H1 (cell line): ENCODE results near the gene GRM8. TPM values are rescaled to one million over a fixed set of nuclear protein-coding genes. Genes with fewer than 3 reads are reported as not detected.

ENCODE experiments used
- polyA plus RNA-seq, 7 experiments: library from polyadenylated mRNA; depleted of rRNA in 3 of 7; stranded (reverse) in 5 of 7; unstranded in 2 of 7; fragments of >200 nt in 5 of 7; fragments of 200-250 nt in 2 of 7; gene quantifications; 1 replicate in 5 of 7; 2 replicates in 1 of 7; 4 replicates in 1 of 7; pipeline versions ENCODE4 v1.2.1 to v1.2.3, GENCODE V29; 2011 to 2013; ENCODE audit warnings: missing spikeins in 2 of 7, mixed read lengths in 2 of 7
- total RNA-seq: library from RNA; stranded (reverse); fragmentation: NEBNext Ultra II Directional; extraction: Animal tissue kit (Norgen Biotek cat#: 25700); gene quantifications from 2 replicates; pipeline ENCODE4 v1.2.1, GENCODE V29; 2021
- TF ChIP-seq, protein P1 (sequence below): fragments of 300-600 bp; sonication (generic); IDR thresholded peaks from 2 replicates; pipeline ENCODE4 v1.7.1; 2012; ENCODE audit warnings: low read length, moderate library complexity, mild to moderate bottlenecking, inconsistent platforms; ENCODE audit not compliant: insufficient replicate concordance

The GRM8 gene
- total and polyA plus RNA-seq, 2 of the 8 experiments (the other 6 are each of a cell fraction or from before 2014, with no cell fraction given): 2.6 to 2.8 TPM

DNA sequence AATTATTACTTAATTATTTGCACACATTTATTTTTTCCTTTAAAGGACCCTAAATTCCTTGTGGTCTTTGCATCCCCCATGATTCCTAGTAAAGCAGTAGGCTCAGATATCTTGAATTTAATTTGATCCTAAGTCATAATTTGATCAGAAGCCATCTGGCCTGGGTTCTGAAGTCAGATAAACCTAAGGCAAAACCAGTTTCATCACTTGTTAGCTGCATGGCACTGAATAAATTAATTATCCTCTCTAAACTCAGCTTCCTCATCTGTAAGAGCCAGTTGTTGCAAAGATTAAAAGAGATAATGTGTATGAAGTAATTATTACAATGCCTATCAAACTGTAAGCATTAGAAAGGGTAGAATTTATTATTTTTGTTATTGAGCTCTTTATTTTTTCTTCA, 293.1 kb downstream of the GRM8 start (continued):
- TF ChIP-seq, protein P1, sequence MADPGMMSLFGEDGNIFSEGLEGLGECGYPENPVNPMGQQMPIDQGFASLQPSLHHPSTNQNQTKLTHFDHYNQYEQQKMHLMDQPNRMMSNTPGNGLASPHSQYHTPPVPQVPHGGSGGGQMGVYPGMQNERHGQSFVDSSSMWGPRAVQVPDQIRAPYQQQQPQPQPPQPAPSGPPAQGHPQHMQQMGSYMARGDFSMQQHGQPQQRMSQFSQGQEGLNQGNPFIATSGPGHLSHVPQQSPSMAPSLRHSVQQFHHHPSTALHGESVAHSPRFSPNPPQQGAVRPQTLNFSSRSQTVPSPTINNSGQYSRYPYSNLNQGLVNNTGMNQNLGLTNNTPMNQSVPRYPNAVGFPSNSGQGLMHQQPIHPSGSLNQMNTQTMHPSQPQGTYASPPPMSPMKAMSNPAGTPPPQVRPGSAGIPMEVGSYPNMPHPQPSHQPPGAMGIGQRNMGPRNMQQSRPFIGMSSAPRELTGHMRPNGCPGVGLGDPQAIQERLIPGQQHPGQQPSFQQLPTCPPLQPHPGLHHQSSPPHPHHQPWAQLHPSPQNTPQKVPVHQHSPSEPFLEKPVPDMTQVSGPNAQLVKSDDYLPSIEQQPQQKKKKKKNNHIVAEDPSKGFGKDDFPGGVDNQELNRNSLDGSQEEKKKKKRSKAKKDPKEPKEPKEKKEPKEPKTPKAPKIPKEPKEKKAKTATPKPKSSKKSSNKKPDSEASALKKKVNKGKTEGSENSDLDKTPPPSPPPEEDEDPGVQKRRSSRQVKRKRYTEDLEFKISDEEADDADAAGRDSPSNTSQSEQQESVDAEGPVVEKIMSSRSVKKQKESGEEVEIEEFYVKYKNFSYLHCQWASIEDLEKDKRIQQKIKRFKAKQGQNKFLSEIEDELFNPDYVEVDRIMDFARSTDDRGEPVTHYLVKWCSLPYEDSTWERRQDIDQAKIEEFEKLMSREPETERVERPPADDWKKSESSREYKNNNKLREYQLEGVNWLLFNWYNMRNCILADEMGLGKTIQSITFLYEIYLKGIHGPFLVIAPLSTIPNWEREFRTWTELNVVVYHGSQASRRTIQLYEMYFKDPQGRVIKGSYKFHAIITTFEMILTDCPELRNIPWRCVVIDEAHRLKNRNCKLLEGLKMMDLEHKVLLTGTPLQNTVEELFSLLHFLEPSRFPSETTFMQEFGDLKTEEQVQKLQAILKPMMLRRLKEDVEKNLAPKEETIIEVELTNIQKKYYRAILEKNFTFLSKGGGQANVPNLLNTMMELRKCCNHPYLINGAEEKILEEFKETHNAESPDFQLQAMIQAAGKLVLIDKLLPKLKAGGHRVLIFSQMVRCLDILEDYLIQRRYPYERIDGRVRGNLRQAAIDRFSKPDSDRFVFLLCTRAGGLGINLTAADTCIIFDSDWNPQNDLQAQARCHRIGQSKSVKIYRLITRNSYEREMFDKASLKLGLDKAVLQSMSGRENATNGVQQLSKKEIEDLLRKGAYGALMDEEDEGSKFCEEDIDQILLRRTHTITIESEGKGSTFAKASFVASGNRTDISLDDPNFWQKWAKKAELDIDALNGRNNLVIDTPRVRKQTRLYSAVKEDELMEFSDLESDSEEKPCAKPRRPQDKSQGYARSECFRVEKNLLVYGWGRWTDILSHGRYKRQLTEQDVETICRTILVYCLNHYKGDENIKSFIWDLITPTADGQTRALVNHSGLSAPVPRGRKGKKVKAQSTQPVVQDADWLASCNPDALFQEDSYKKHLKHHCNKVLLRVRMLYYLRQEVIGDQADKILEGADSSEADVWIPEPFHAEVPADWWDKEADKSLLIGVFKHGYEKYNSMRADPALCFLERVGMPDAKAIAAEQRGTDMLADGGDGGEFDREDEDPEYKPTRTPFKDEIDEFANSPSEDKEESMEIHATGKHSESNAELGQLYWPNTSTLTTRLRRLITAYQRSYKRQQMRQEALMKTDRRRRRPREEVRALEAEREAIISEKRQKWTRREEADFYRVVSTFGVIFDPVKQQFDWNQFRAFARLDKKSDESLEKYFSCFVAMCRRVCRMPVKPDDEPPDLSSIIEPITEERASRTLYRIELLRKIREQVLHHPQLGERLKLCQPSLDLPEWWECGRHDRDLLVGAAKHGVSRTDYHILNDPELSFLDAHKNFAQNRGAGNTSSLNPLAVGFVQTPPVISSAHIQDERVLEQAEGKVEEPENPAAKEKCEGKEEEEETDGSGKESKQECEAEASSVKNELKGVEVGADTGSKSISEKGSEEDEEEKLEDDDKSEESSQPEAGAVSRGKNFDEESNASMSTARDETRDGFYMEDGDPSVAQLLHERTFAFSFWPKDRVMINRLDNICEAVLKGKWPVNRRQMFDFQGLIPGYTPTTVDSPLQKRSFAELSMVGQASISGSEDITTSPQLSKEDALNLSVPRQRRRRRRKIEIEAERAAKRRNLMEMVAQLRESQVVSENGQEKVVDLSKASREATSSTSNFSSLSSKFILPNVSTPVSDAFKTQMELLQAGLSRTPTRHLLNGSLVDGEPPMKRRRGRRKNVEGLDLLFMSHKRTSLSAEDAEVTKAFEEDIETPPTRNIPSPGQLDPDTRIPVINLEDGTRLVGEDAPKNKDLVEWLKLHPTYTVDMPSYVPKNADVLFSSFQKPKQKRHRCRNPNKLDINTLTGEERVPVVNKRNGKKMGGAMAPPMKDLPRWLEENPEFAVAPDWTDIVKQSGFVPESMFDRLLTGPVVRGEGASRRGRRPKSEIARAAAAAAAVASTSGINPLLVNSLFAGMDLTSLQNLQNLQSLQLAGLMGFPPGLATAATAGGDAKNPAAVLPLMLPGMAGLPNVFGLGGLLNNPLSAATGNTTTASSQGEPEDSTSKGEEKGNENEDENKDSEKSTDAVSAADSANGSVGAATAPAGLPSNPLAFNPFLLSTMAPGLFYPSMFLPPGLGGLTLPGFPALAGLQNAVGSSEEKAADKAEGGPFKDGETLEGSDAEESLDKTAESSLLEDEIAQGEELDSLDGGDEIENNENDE: no peak
